Esophagus muscularis mucosa (tissue), 3 donors: ENCODE results near the gene PDGFA.

ENCODE experiments used
- CTCF ChIP-seq, 3 experiments: fragments of 200-600 bp in 2 of 3; fragments of 450-650 bp in 1 of 3; sonication (generic) in 2 of 3; IDR thresholded peaks; one replicate each; pipeline ENCODE4 v1.5.1; 2017 to 2019; ENCODE audit warnings: antibody characterized with exemption in 3 of 3, mild to moderate bottlenecking in 2 of 3, moderate library complexity in 1 of 3
- EP300 ChIP-seq: sonication (generic); formaldehyde crosslinking; IDR thresholded peaks from one replicate; pipeline ENCODE4 v1.6.1; 2017; ENCODE audit warnings: antibody characterized with exemption

- TF ChIP-seq CTCF (IDR thresholded peaks at IDR 0.05) (no peak), EP300 (no peak)
Observed at GRCh38 chr7:562789-563628, 43.4 kb upstream of the PDGFA start.
